BJ (cell line): Measurements from ENCODE around the gene HOXB4. TPM values are rescaled to one million over a fixed set of nuclear protein-coding genes. Genes with fewer than 3 reads are reported as not detected.

Experiments
- CTCF ChIA-PET: fragments of 350-600 bp; formaldehyde crosslinking; extraction: SDS; loops from one replicate; lab custom pipeline; 2021; ENCODE audit warnings: antibody characterized with exemption, inconsistent platforms; lab: Yijun Ruan, JAX
- POLR2A ChIA-PET: fragments of 300-600 bp; sonication (Branson Sonifier 250); formaldehyde crosslinking; extraction: SDS; loops from one replicate; lab custom pipeline; 2021; ENCODE audit warnings: antibody characterized with exemption; lab: Charles Lee
- DNase-seq: peaks from one replicate; pipeline ENCODE4 v3.0.0-alpha.2; 2011; ENCODE audit warnings: low read depth
- H3K27me3 ChIP-seq: 2 replicates; pipeline ENCODE4 v1.6.0; 2011; ENCODE audit warnings: low read length; ENCODE audit not compliant: control insufficient read depth, insufficient read depth
- H3K36me3 ChIP-seq: 2 replicates; pipeline ENCODE4 v1.5.1; 2011; ENCODE audit warnings: low read length; ENCODE audit not compliant: control insufficient read depth, insufficient read depth
- H3K4me3 ChIP-seq: 2 replicates; pipeline ENCODE4 v1.5.1; 2011; ENCODE audit warnings: low read depth, mild to moderate bottlenecking, control low read depth, low read length
- CTCF ChIP-seq: IDR thresholded peaks from 2 replicates; pipeline ENCODE4 v1.5.1; 2011; ENCODE audit warnings: low read depth, mild to moderate bottlenecking, control low read depth, inconsistent platforms, low read length, moderate library complexity; ENCODE audit not compliant: insufficient read depth
- polyA plus RNA-seq: library from polyadenylated mRNA; depleted of rRNA; stranded (reverse); fragments of >200 nt; gene quantifications from 2 replicates; pipeline ENCODE4 v1.2.3, GENCODE V29; 2011

The HOXB4 gene
- polyA plus RNA-seq, 1 experiment, result not detected

GRCh38 chr17:48547808-48548522 is 30.2 kb downstream of the HOXB4 start:
- H3K27me3 ChIP-seq, result peaks cover 14% of the 10 kb centered on the region

GRCh38 chr17:48546924-48547807 is 31.0 kb downstream of the HOXB4 start:
- Histone ChIP-seq H3K36me3 (no peaks in the 10 kb centered on the region), H3K4me3 (no peak overlapping the region), H3K27me3 (peaks cover 13% of the 10 kb centered on the region)
- TF ChIP-seq CTCF, result no peak
- ChIA-PET POLR2A (interaction anchor here (0.7 kb wide), 1 partner anchor 54 kb away, joined by 20 read pairs; no protein-coding TSS in a partner anchor), CTCF (interaction anchor here (0.6 to 1.9 kb wide), 3 partner anchors 14 to 195 kb away, joined by 3 read pairs; no protein-coding TSS in a partner anchor)
- no peak for DNase-seq

More at GRCh38 chr17:48547808-48548522, 30.2 kb downstream of the HOXB4 start:
- POLR2A ChIA-PET, result interaction anchor here (0.7 kb wide), 1 partner anchor 55 kb away, joined by 20 read pairs; no protein-coding TSS in a partner anchor
- DNase-seq, result no peak
- CTCF ChIA-PET, result interaction anchor here (1.3 to 1.9 kb wide), 2 partner anchors 14 to 196 kb away, joined by 3 read pairs; no protein-coding TSS in a partner anchor
- no peak overlapping the region for H3K4me3 ChIP-seq
- no peaks in the 10 kb centered on the region for H3K36me3 ChIP-seq
- no peak for TF ChIP-seq CTCF

GRCh38 chr17:48546137-48546923 is 31.8 kb downstream of the HOXB4 start:
- DNase-seq, result no peak
- Histone ChIP-seq H3K36me3 (no peaks in the 10 kb centered on the region), H3K4me3 (no peak overlapping the region), H3K27me3 (peaks cover 16% of the 10 kb centered on the region)
- TF ChIP-seq CTCF, result no peak
- POLR2A ChIA-PET, result no interaction called here
- CTCF ChIA-PET, result interaction anchor here (0.6 to 1.9 kb wide), 2 partner anchors 14 to 16 kb away, joined by 3 read pairs; no protein-coding TSS in a partner anchor

- ChIA-PET CTCF (no interaction called here), POLR2A (no interaction called here)
- Histone ChIP-seq H3K27me3 (peaks cover 16% of the 10 kb centered on the region), H3K36me3 (no peaks in the 10 kb centered on the region), H3K4me3 (no peak overlapping the region)
- DNase-seq, result no peak
- TF ChIP-seq CTCF, result no peak
Measured at GRCh38 chr17:48545539-48545938, 32.6 kb downstream of the HOXB4 start.
